ENCODE measurements around the gene SOS1. TPM values are rescaled to one million over a fixed set of nuclear protein-coding genes. Genes with fewer than 3 reads are reported as not detected.

The SOS1 gene
- total RNA-seq, 1 experiment from 2014 or later = 28.4 TPM

DNA sequence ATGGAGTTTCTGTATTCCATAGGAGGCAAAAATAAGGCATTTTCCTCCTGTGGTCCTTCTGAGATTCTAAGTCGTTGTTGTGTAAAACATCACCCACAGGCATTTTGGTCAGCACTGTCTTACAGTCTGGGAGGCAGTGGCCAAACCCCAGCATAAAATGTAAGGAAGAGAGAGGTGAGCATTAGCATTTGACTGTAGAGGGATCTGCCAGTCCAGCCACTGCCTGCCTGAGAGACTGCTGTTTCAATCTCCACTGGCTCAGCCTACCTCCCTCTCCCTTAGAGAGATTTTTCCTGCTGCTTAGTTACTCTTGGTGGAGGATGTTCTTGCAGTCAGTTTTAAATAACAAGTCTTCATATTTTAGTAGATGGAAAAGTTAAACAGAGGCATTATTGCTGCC is 154.2 kb downstream of the SOS1 start (continued):
- TF ChIP-seq ZNF671 (CRISPR knock-in tag; IDR thresholded peaks at IDR 0.05) = no peak

DNA sequence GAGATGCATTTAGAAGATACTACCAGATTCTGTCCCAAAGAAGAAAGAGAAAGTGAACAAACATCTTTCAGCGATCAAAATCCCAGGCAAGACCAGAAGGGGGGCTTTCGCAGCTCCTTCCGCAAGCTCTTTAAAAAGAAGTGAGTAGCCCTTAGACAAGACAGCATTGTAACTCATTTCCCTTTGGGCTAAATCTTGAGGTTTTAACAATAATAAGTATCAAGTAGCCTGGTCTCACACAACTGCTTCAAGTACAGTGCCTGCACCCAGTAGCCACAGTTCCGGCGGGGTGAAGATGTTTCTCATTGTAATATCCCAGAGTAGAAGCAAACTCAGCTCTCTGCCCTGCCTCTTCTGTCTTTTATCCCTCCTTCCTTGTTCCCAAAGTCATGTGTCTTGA is 154.8 kb downstream of the SOS1 start:
- peaks cover 14% of the 10 kb centered on the region for H3K4me1 Mint-ChIP-seq
- no peak for ATAC-seq
- ChIA-PET CTCF (interaction anchor here (1.5 to 1.8 kb wide), 2 partner anchors 18 to 61 kb away, joined by 3 to 10 read pairs; no protein-coding TSS in a partner anchor), POLR2A (no interaction called here)
- H3K9me3 Mint-ChIP-seq = peaks cover 17% of the 10 kb centered on the region
- H3K27me3 Mint-ChIP-seq (ENCODE audit: low read depth) = peaks cover 15% of the 10 kb centered on the region
- 0 out of 2 replicates have a peak, but pooled peaks cover 8% of the 10 kb centered on the region for H3K36me3 Mint-ChIP-seq
- H3K4me3 Mint-ChIP-seq = no peak overlapping the region
- TF ChIP-seq, protein P1, sequence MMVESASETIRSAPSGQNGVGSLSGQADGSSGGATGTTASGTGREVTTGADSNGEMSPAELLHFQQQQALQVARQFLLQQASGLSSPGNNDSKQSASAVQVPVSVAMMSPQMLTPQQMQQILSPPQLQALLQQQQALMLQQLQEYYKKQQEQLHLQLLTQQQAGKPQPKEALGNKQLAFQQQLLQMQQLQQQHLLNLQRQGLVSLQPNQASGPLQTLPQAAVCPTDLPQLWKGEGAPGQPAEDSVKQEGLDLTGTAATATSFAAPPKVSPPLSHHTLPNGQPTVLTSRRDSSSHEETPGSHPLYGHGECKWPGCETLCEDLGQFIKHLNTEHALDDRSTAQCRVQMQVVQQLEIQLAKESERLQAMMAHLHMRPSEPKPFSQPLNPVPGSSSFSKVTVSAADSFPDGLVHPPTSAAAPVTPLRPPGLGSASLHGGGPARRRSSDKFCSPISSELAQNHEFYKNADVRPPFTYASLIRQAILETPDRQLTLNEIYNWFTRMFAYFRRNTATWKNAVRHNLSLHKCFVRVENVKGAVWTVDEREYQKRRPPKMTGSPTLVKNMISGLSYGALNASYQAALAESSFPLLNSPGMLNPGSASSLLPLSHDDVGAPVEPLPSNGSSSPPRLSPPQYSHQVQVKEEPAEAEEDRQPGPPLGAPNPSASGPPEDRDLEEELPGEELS (CRISPR knock-in tag; IDR thresholded peaks at IDR 0.05) = no peak
- TF ChIP-seq CREM (CRISPR knock-in tag; IDR thresholded peaks at IDR 0.05) (no peak), ZNF232 (CRISPR knock-in tag; IDR thresholded peaks at IDR 0.05) (no peak), FOXP1 (CRISPR knock-in tag; IDR thresholded peaks at IDR 0.05; ENCODE audit: borderline replicate concordance) (no peak), TCF7 (CRISPR knock-in tag; IDR thresholded peaks at IDR 0.05; ENCODE audit: low read depth) (no peak), IRF2 (CRISPR knock-in tag; IDR thresholded peaks at IDR 0.05; ENCODE audit: borderline replicate concordance, low read depth) (no peak), ZNF671 (CRISPR knock-in tag; IDR thresholded peaks at IDR 0.05) (no peak), KAT7 (CRISPR knock-in tag; IDR thresholded peaks at IDR 0.05; ENCODE audit: borderline replicate concordance) (no peak), E2F5 (CRISPR knock-in tag; IDR thresholded peaks at IDR 0.05) (no peak)
- TF ChIP-seq, protein P2, sequence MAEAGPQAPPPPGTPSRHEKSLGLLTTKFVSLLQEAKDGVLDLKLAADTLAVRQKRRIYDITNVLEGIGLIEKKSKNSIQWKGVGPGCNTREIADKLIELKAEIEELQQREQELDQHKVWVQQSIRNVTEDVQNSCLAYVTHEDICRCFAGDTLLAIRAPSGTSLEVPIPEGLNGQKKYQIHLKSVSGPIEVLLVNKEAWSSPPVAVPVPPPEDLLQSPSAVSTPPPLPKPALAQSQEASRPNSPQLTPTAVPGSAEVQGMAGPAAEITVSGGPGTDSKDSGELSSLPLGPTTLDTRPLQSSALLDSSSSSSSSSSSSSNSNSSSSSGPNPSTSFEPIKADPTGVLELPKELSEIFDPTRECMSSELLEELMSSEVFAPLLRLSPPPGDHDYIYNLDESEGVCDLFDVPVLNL (CRISPR knock-in tag; IDR thresholded peaks at IDR 0.05; ENCODE audit: borderline replicate concordance, low read depth) = no peak
- no peak overlapping the region for H3K27ac Mint-ChIP-seq
- DNase-seq (ENCODE audit: low spot score) = no peak

- ATAC-seq = peak; percentile 82
- CTCF ChIA-PET = interaction anchor here (1.3 to 3.7 kb wide), 4 partner anchors 13 to 267 kb away, joined by 4 to 44 read pairs (median 6); partner anchors contain the start of gene SOS1
- peaks cover 54% of the 10 kb centered on the region for H3K27me3 Mint-ChIP-seq (ENCODE audit: low read depth)
- 0 out of 2 replicates have a peak, but pooled peaks cover 8% of the 10 kb centered on the region for H3K36me3 Mint-ChIP-seq
- H3K9me3 Mint-ChIP-seq = peaks cover 17% of the 10 kb centered on the region
- POLR2A ChIA-PET = no interaction called here
- peak; percentile 55 for DNase-seq (ENCODE audit: low spot score)
- H3K4me3 Mint-ChIP-seq = peak overlapping the region; percentile 51
- H3K27ac Mint-ChIP-seq = no peak overlapping the region
- H3K4me1 Mint-ChIP-seq = peaks cover 5% of the 10 kb centered on the region; the same call in 1 of the 2 replicates
- TF ChIP-seq TEAD4 (CRISPR knock-in tag; IDR thresholded peaks at IDR 0.05) (no peak; the same call in 1 of the 2 replicates), ZBTB21 (CRISPR knock-in tag; IDR thresholded peaks at IDR 0.05; ENCODE audit: borderline replicate concordance) (peak; percentile 2; the same call in 1 of the 2 replicates), ZNF219 (CRISPR knock-in tag; IDR thresholded peaks at IDR 0.05; ENCODE audit: borderline replicate concordance) (no peak), RELA (CRISPR knock-in tag; IDR thresholded peaks at IDR 0.05; ENCODE audit: borderline replicate concordance) (no peak), MYBL2 (CRISPR knock-in tag; IDR thresholded peaks at IDR 0.05) (no peak), OVOL2 (CRISPR knock-in tag; IDR thresholded peaks at IDR 0.05; ENCODE audit: borderline replicate concordance) (no peak), JAZF1 (CRISPR knock-in tag; IDR thresholded peaks at IDR 0.05) (no peak), ZNF396 (CRISPR knock-in tag; IDR thresholded peaks at IDR 0.05; ENCODE audit: borderline replicate concordance) (no peak), SOX15 (CRISPR knock-in tag; IDR thresholded peaks at IDR 0.05) (no peak), ZNF232 (CRISPR knock-in tag; IDR thresholded peaks at IDR 0.05) (no peak), ESRRA (CRISPR knock-in tag; IDR thresholded peaks at IDR 0.05; ENCODE audit: borderline replicate concordance) (no peak; the same call in 1 of the 2 replicates), CREM (CRISPR knock-in tag; IDR thresholded peaks at IDR 0.05) (0 out of 2 replicates have a peak, but pooled peaks have one; percentile 0), NFATC4 (CRISPR knock-in tag; IDR thresholded peaks at IDR 0.05) (no peak), MLX (CRISPR knock-in tag; IDR thresholded peaks at IDR 0.05) (no peak)
- TF ChIP-seq, protein P3, sequence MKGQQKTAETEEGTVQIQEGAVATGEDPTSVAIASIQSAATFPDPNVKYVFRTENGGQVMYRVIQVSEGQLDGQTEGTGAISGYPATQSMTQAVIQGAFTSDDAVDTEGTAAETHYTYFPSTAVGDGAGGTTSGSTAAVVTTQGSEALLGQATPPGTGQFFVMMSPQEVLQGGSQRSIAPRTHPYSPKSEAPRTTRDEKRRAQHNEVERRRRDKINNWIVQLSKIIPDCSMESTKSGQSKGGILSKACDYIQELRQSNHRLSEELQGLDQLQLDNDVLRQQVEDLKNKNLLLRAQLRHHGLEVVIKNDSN (CRISPR knock-in tag; IDR thresholded peaks at IDR 0.05) = no peak
- TF ChIP-seq, protein P4, sequence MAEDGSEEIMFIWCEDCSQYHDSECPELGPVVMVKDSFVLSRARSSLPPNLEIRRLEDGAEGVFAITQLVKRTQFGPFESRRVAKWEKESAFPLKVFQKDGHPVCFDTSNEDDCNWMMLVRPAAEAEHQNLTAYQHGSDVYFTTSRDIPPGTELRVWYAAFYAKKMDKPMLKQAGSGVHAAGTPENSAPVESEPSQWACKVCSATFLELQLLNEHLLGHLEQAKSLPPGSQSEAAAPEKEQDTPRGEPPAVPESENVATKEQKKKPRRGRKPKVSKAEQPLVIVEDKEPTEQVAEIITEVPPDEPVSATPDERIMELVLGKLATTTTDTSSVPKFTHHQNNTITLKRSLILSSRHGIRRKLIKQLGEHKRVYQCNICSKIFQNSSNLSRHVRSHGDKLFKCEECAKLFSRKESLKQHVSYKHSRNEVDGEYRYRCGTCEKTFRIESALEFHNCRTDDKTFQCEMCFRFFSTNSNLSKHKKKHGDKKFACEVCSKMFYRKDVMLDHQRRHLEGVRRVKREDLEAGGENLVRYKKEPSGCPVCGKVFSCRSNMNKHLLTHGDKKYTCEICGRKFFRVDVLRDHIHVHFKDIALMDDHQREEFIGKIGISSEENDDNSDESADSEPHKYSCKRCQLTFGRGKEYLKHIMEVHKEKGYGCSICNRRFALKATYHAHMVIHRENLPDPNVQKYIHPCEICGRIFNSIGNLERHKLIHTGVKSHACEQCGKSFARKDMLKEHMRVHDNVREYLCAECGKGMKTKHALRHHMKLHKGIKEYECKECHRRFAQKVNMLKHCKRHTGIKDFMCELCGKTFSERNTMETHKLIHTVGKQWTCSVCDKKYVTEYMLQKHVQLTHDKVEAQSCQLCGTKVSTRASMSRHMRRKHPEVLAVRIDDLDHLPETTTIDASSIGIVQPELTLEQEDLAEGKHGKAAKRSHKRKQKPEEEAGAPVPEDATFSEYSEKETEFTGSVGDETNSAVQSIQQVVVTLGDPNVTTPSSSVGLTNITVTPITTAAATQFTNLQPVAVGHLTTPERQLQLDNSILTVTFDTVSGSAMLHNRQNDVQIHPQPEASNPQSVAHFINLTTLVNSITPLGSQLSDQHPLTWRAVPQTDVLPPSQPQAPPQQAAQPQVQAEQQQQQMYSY (CRISPR knock-in tag; IDR thresholded peaks at IDR 0.05) = no peak
These were observed 160.1 kb downstream of the SOS1 start for GRCh38 chr2:38960609-38961320.

All from WTC11 (cell line).